GM19238 (cell line): ENCODE measurements around the gene VTA1.

Source experiments
- DNase-seq: peaks from one replicate; pipeline ENCODE4 v3.0.0; 2011; ENCODE audit warnings: low spot score; ENCODE audit not compliant: insufficient read length

The VTA1 gene

DNA sequence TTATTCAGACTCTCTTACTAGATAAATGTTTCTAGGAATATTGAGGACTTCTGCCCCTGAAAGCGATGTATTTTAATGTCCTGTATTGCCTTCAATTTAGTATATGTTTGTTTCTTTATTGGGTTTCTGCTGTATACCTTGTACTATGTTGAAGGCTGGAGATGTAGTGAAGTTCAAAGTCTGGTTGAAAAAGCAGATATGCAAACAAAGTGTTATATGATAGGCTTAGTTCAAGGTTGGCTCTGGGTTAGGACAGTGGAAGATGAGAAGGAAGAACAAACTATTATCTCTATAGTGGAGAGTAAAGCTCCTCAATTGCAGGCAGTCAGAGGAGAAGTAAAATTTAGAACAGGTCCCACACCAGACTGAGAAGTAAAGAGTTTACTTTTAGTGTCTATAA lies 118.4 kb downstream of the VTA1 start:
- no peak for DNase-seq

GRCh38 chr6:142266060-142266459 lies 119.0 kb downstream of the VTA1 start:
- no peak for DNase-seq

DNA sequence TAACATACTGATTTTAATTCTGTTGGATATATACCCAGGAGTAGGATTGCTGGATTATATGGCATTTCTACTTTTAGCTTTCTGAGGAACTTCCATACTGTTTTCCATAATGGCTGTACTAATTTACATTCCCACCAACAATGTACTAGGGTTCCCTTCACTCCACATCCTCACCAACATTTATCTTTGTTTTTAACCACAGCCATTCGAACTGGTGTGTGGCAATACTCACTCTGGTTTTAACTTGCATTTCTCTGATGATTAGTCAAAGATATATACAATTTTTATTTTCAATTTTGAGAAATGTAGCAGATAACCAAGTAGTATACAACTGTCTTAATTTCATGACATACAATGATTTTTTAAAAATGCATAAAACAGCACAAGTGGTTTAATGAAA lies 124.4 kb downstream of the VTA1 start:
- DNase-seq = no peak
